Effector CD4-positive, alpha-beta T cell (primary cell): ENCODE measurements around the gene TYK2.
"Not testable (repeated sequence)": the region's sequence is repeated elsewhere in the genome, so short reads cannot be mapped to it uniquely, and the experiment has no call there.

ENCODE experiments used
- DNase-seq: peaks from one replicate; pipeline ENCODE4 v3.0.0-alpha.2; 2020
- total RNA-seq: gene quantifications from one replicate; lab custom pipeline; 2026; lab: John Stamatoyannopoulos, UW

TYK2 gene
- total RNA-seq, result 209 reads per million, percentile 93 among the genes with 10 or more reads in this experiment

DNA sequence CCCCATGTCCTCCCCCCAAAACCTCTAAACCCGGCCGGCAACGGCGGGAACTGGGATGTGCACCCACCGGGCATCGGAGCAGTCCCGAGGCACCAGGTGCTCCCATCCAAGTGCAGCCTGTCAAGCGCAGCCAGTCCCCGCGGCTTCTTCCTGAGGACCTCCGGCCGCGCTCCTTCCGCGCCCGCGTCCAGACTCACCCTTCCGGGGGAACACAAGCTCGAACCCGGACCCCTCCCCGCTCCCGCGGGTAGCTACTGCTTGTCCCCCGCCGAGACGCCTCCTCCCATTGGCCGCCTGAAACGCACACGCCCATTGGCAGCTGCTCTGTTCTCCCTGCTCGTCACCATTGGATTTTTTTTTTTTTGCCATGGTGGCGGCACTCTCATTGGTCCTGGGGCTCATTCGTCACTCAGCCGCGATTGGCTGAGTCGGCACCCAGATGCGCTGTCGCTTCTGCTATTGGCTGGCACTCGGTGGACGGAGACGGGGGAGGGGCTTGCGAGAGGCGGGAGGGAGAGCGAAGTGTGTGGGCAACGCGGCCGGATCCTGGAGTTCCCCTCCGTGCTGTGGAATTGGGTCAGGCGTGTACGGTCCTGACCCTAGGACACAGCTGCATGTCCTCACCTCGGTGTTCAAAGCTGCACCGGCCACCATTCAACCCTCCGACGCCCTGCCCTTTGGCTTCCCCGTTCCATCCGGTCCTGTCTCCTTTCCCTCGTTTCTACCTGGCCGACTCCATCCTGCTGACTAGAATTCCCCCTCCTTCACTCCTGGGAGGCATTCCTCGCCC lies at the start of gene TYK2:
TSS of gene TYK2 (minus strand) at position 260 of the 790 bp plus-strand sequence. CDS start 2,166 bp downstream, outside the sequence.
- peak; percentile 93 for DNase-seq

DNA sequence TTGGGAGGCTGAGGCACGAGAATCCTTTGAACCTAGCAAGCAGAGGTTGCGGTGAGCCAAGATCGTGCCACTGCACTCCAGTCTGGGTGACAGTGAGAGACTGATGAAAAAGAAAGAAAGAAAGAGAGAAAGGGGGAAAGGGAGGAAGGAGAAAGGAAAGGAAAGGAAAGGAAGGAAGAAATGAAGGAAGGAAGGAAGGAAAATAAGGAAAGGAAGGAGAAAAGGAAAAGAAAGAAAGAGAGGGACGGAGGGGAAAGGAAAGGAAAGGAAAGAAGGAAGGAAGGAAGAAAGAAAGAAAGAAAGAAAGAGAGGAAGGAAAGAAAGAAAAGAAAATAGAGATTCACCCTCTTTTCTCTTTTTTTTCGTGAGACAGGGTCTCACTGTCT lies 48.6 kb upstream of the TYK2 start:
- no peak for DNase-seq

DNA sequence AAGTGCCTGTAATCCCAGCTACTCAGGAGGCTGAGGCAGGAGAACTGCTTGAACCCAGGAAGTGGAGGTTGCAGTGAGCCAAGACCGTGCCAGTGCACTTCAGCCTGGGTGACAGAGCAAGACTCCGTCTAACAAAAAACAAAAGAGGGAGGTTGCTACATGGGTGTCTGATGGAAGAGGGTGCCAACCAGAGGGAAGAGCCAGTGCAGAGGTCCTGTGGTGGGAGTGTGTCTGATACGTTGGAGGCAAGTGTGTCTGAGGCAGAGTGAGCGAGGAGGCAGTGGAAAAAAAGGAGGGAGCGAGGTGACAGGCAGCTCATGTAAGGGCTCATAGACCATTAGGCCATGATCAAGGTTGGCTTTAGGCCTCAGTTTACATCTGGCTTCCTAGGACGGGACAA lies 46.8 kb upstream of the TYK2 start:
- no peak for DNase-seq

DNA sequence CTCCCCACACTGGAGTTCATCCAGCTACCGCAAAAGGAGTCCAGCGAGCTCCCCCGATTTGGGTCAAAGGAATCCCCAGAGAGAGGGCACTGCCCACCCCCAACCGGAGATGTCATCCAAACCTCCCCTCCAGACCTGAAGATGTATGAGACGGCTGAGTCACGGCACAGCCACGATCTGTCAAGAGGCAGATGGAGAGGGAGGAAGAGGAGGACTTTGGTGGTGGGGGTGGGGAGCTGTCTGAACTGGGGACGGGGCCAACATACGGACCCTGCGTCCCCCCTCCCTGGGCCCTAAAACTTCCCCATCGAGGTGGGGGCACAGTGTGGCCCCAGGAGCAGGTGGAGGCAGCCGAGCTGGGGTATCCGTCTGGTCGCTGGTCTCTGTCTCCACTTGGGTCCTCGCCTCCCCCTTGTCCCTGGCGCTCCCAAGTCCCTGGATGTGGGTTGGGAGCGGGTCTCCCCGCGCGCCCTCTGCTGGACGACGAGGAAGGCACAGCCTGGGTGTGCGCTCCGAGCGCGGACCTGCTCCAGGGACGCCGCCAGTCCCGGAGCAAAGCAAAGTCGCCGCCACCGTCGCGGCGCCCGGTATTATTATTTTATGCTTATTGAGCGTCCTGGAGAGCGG lies 43.8 kb upstream of the TYK2 start:
- DNase-seq, result peak; percentile 57

DNA sequence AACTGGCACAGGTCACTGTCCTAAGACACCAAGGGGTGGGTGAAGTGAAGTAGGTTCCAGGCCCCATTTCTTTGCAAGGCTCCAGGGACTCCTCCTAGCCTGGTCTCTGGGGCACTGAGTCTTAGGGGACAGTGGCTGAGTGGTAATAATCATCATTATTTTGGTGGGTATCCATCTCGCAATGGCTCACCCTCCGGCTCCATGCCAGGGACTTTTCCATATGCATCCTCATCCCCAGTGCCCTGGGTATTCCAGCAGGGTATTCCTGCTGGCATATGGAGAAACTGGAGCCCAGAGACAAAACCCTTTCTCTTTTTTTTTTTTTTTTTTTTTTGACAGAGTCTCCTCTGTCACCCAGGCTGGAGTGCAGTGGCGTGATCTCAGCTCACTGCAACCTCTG lies 42.5 kb upstream of the TYK2 start:
- no peak for DNase-seq

DNA sequence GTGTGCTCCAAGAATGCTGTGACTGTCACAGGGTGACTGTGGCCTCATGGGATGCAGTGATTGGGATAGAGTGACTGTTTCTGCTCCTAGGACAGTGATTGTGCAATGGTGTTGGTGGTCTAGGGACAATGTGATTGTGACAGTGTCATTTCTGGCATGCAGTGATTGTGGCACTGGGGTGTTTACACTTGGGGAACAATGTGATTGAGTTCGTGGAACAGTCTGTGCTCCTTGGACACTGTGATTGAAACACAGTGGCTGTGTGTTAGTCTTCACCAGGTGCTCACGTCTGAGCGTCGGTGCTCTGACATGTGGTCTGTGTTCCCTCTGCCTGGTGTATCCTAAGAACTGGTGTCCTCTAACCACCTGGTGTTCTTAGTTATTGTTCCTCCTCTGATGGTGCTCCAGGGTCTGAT lies 41.7 kb upstream of the TYK2 start:
- no peak for DNase-seq

DNA sequence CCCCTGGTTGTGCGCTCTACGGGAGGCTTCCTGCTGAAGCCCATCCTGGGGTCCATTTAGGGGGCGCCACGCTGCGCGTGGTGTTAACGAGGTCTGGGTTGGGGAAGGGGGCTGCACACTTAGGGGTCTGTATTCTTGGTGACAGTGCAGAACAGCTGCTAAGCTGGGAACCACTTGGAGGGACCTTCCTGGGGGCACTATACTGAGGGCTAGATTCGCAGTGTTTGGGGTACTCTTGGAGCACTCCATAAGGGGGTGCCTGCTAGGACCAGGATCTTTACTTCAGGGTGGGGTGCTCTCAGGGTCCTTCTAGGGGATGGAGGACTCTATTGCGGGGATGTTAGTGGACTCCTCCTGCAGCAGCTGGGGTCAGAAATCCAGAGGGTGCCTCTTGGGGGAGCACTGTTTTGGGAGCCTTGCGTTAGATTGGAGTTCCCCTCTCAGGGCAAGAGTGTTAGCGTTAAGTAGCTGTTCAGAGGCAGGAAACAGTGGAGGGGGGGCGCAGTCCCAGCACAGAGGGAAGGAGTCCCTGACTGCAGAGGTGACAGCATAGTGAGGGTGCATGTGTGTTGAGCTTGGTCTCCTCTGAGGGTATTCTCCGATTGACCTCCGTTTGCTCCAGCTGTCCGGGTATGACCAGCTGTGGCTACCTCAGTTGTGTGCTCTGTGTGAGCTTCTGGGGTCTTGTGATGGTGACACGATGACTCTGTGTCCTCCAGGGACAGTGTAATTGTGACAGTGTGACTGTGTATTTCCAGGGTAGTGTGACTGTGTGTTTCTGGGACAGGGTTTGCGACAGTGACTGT lies 41.1 kb upstream of the TYK2 start:
- DNase-seq, result no peak

DNA sequence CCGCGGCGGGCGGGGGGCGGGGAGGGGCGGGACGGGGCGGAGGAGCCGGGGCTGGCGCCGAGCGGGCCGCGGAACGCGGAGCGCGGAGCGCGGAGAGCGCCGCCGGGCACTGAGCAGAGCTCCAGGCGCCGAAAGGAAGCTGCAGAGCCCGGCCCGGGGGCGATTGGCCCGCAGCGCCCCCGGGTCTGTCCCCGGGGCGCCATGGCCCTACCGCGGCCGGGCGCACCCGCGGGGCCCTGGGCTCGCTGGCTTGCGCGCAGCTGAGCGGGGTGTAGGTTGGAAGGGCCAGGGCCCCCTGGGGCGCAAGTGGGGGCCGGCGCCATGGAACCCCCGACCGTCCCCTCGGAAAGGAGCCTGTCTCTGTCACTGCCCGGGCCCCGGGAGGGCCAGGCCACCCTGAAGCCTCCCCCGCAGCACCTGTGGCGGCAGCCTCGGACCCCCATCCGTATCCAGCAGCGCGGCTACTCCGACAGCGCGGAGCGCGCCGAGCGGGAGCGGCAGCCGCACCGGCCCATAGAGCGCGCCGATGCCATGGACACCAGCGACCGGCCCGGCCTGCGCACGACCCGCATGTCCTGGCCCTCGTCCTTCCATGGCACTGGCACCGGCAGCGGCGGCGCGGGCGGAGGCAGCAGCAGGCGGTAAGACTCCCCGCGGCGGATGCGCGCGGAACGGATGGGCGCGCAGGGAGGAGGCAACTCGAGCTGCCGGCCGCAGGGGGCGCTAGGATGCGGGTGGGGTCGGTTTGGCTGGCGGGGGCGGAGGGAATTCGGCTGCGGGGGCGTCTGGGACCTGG lies 40.3 kb upstream of the TYK2 start, which contains the start of gene PDE4A:
TSS of gene PDE4A (plus strand) at position 95 of the 796 bp plus-strand sequence. CDS start at position 322, 227 bp downstream.
- DNase-seq, result peak; percentile 34

DNA sequence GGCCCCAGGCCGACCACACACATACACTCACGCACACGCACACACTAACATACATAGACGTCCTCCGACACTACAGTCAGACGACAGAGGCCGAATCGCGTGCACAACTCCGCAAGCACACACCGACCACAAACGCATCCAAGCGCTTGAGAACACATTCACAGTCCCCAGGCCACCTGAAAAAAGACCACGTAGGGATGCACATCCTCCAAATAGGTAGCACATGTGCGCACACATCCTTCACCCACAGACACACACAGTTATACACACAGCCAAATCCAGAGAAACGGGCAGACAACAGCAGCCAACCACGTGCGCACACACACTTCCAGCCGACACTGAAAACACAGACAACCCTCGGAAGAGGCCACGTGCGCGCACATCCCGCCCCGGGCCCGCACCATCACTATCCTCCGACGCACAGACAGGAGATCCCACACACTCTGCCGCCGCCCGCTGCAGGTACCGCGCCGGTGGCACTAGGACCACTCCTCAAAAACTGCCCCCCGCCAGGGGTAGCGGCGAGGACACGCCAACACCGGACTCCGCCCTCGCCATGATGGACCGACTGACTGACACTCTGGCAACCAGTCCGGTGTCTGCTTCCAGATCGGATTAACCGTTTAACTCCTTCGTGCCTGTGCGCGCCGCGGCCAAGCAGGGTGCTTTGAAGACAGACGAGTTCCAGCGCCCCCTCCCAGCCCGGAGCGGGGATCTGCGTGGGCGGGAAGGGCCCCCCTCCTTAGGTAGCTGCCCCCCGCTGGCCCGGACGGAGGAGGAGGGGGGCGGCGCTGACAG lies 39.5 kb upstream of the TYK2 start:
- no peak for DNase-seq

DNA sequence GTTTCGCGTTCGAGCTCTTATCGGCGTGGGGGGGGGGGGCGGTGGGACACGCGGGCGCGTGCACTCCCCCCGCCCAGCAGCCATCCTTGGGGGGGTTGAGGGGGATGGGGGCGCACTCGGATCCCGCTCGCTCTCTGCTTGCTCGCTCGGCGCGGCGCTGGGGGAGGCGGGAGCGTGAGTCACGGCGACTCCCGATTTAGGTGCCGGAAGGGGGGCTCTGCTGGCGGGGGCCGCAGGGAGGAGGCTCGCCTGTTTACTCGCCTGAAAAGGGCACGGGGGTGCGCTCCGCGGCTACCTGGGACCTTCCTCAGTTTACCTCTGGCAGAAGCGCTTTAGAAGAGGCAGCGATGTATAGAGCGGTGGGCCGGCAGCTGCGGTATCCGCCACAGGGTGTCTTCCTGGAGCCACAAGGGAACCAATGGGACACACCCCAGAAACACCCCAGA lies 38.9 kb upstream of the TYK2 start:
- DNase-seq, result no peak

DNA sequence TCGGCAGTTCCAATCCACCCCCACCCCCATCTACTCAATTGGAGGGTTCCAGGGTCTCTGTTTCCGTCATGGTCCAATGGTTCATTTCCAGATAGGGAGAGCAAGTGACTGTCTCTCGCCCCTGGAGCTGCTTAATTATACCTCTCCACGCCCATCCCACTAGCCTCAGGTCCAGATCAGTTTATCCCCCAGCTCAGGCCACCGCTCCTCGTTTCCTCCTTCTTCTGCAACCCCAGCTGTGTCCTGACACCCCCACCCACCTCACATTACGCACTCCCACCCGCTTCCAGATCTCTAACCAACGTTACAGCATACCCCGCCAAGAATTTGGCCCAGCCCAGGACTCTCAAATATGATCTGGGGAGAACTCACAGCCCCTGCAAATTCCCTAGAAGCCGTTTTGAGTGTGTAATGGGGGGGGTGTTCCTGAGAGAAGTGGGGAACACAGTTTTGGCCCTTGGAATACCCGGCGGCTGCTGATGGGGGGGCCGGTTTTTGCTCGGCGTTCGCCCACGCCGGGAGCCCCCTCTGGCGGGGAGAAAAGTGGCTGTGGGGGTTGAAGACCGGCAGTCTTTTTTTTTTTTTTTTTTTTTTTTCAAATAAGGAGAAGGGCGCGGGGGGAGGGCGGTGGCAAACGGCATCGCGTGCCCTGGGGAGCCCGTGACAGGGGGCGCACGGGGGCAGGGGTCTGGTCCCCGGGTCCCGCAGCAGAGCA lies 38.3 kb upstream of the TYK2 start:
- no peak for DNase-seq

DNA sequence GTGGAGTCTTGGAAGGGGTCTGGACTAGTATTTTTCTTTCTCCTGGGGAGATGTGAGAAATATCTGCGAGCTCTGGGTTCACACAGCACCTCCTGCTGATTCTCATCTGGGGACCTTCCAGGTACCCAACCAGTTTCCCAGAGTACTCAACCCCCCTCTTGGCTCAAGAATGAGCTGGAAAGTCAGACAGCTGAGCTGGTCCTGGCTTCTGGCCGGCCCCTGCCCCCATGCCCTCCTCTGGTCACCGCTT lies 37.8 kb upstream of the TYK2 start:
- DNase-seq, result no peak

DNA sequence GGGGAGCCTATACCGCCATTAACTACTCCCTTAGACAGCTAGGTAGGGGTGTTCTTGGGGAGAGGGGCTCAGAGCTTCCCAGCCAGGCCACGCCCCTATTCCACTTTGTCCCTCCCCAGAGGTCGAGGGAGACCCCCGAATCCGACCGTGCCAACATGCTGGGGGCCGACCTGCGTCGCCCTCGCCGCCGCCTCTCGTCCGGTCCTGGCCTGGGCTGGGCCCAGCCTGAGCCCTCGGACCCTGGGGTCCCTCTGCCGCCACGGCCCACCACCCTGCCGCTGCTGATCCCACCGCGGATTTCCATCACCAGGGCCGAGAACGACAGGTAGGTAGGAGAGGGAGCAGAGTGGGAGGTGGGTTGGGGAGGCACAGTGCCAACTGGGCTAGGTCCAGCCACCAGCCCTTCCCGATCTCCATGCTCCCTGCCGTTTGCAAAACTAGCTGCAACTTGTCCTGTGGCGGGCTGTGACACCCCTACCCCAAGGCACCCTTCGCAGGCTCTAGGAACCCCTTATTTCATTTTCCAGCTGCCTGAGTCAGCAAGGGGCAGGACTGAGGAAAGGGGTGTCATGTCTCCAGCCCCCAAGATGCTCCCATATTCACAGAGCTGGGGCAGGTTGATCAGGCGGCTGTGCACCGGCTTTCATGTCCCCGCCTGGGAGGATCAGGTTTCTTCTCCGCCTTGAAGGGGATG lies 37.3 kb upstream of the TYK2 start:
- DNase-seq, result no peak

DNA sequence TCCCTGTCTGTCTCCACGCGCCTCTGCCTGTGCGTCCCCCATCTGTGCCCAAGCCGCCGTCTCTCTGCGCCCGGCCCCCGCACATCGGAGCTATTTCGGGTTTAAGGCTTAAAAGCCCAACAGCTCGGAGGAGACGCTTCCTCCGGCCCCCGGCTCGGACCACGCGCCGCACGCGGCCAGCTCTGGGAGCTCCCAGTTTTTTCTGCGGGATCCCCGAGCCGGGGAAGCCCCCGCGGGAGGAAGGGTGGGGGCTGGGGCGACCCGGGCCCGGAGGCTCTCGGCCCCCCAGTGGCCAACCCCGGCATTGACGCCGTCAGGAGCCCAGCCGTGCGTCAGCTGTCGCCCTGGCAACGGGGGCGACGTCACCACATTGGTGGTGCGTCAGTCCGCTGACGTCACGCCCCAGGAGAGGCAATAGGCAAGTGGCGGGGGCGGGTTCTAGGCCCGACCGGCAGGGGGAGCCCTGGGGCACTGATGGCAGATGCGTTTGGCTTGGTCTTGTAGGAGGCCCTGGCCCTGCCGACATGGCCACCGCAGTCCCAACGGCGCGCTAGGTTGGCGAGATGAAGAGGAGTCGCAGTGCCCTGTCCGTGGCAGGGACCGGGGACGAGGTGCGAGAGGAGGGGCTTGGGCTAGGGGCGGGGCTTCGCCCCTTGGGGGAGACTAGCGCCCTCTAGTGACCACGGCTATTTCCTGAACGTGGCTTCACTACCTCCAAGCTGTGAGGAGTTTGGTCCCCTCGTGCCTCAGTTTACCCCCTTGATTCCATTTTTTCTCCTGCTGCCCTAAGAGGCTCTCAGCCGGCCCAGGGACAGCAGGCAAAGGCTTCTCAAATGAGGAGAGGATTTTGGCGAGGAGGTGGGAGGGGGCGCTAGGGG lies 36.2 kb upstream of the TYK2 start:
- DNase-seq, result peak; percentile 99

DNA sequence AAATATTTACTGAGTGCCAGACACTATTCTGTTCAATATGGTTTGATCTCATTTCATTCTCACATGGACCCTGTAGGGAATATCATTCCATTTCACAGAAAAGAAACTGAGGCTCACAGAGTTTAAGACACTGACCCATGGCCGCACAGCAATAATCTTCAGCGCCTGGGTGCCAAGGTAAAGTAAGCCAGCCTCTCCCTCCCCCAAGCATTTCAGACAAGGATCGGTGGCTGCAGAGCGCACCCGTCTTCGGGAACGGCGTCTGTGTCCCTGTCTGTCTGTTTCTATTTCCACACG lies 35.7 kb upstream of the TYK2 start:
- no peak for DNase-seq

DNA sequence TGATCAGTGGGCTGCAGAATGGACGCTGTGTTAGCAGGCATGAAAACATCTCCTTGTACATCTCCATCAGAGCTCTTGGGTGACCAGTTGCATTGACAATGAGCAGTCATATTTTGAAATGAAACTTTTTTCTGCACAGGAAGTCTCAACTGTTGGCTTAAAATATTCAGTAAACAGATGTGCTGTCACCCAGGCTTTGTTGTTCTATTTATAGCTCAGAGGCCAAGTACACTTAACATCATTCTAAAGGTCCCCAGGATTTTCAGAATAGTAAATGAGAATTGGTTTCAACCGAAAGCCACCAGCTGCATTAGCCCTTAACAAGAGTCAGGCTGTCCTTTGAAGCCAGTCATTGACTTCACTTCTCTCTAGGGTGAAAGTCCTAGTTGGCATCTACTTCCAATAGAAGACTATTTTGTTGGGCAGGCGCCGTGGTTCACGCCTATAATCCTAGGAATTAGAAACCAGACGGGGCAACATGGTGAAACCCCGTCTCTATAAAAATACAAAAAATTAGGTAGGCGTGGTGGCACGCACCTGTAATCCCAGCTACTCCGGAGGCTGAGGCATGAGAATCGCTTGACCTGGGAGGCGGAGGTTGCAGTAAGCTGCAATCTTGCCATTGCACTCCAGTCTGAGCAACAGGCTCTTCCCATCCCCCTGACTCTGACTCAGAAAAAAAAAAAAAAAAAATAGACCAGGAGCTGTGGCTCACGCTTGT lies 32.0 kb upstream of the TYK2 start:
- DNase-seq, result no peak

DNA sequence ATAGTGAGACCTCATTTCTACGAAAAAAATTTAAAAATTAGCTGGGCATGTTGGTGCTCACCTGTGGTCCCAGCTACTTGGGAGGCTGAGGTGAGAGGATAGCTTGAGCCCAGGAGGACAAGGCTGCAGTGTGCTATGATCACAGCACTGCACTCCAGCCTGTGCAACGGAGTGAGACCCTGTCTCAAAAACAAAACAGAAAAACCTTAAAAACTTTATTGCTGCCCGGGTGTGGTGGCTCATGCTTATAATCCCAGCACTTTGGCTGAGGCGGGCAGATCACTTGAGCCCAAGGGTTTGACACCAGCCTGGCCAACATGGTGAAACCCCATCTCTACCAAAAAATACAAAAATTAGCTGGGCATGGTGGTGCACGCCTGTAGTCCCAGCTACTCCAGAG lies 30.9 kb upstream of the TYK2 start:
- not testable (repeated sequence) for DNase-seq

DNA sequence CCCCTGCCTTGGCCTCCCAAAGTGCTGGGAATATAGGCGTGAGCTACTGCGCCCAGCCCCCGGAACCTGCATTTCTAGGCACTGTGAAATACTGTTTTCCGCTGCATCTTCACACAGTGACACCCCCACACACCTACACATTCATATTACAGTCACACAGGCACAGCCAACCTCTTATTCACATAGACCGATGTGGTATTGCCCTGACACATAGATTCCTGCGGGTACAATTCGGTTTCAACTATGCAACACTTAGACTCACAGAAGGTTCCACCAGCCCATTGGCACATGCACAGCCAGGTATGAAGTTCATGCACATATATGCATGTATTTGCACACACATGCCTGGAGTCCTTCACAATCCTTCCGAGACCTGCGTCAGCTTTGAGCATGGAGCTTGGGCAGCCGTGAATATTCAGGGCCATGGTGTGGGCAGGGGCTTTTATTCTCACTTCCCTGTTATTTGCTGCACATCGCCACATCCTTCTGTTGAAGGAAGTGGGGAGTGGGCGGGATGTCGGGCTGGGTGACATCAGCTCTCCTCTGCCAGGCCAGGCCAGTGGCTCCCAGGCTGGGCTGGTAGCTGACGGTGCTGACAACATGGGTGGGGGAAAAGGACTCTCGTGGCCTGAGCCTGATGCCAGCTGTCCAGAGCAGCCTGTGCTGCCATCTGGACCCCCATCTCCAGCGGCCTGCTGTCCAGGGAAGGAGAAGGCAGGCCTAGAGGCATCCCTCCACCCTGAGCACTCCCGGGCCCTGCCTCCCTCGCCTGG lies 28.3 kb upstream of the TYK2 start:
- DNase-seq, result no peak
